ENCODE measurements around the gene PLA2G1B.

Gene PLA2G1B

GRCh38 chr12:120327593-120327992 lies at the start of gene PLA2G1B:
TSS of gene PLA2G1B (minus strand) at chr12:120327779. CDS start at chr12:120327753, 26 bp downstream.
- DNase-seq (ENCODE audit: low read depth), result no peak

GRCh38 chr12:120376934-120377572 lies 49.5 kb upstream of the PLA2G1B start:
- no peak for DNase-seq (ENCODE audit: low read depth)

GRCh38 chr12:120376416-120376815 lies 48.8 kb upstream of the PLA2G1B start:
- no peak for DNase-seq (ENCODE audit: low read depth)

- DNase-seq (ENCODE audit: low read depth), result no peak
Measured at GRCh38 chr12:120376009-120376408, 48.4 kb upstream of the PLA2G1B start.

GRCh38 chr12:120373683-120374082 lies 46.1 kb upstream of the PLA2G1B start:
- DNase-seq (ENCODE audit: low read depth), result no peak

- DNase-seq (ENCODE audit: low read depth), result no peak
Measured at GRCh38 chr12:120370343-120371243, 43.0 kb upstream of the PLA2G1B start.

GRCh38 chr12:120369603-120370342 lies 42.2 kb upstream of the PLA2G1B start:
- DNase-seq (ENCODE audit: low read depth), result no peak

- no peak for DNase-seq (ENCODE audit: low read depth)
Measured at GRCh38 chr12:120368789-120369602, 41.4 kb upstream of the PLA2G1B start, which contains the start of gene MSI1. TSS of gene MSI1 (minus strand) at chr12:120369164. CDS start at chr12:120369091, 73 bp downstream.

GRCh38 chr12:120367924-120368788 lies 40.6 kb upstream of the PLA2G1B start:
- no peak for DNase-seq (ENCODE audit: low read depth)

- no peak for DNase-seq (ENCODE audit: low read depth)
Measured at GRCh38 chr12:120367233-120367923, 39.8 kb upstream of the PLA2G1B start.

- no peak for DNase-seq (ENCODE audit: low read depth)
Measured at GRCh38 chr12:120366845-120367232, 39.3 kb upstream of the PLA2G1B start.

GRCh38 chr12:120366341-120366705 lies 38.7 kb upstream of the PLA2G1B start:
- DNase-seq (ENCODE audit: low read depth), result no peak

GRCh38 chr12:120365675-120366340 lies 38.2 kb upstream of the PLA2G1B start:
- no peak for DNase-seq (ENCODE audit: low read depth)

GRCh38 chr12:120364487-120364886 lies 36.9 kb upstream of the PLA2G1B start:
- no peak for DNase-seq (ENCODE audit: low read depth)

GRCh38 chr12:120363274-120363855 lies 35.8 kb upstream of the PLA2G1B start:
- no peak for DNase-seq (ENCODE audit: low read depth)

- DNase-seq (ENCODE audit: low read depth), result no peak
Measured at GRCh38 chr12:120362516-120363273, 35.1 kb upstream of the PLA2G1B start.

GRCh38 chr12:120361506-120362208 lies 34.1 kb upstream of the PLA2G1B start:
- DNase-seq (ENCODE audit: low read depth), result no peak

GRCh38 chr12:120359128-120359527 lies 31.5 kb upstream of the PLA2G1B start:
- DNase-seq (ENCODE audit: low read depth), result no peak
